ENCODE measurements around the gene OR10G7.

- no peak for TF ChIP-seq CTCF (IDR thresholded peaks at IDR 0.05)
- TF ChIP-seq, protein P1, sequence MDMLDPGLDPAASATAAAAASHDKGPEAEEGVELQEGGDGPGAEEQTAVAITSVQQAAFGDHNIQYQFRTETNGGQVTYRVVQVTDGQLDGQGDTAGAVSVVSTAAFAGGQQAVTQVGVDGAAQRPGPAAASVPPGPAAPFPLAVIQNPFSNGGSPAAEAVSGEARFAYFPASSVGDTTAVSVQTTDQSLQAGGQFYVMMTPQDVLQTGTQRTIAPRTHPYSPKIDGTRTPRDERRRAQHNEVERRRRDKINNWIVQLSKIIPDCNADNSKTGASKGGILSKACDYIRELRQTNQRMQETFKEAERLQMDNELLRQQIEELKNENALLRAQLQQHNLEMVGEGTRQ (CRISPR knock-in tag; IDR thresholded peaks at IDR 0.05) = no peak
- TF ChIP-seq, protein P2, sequence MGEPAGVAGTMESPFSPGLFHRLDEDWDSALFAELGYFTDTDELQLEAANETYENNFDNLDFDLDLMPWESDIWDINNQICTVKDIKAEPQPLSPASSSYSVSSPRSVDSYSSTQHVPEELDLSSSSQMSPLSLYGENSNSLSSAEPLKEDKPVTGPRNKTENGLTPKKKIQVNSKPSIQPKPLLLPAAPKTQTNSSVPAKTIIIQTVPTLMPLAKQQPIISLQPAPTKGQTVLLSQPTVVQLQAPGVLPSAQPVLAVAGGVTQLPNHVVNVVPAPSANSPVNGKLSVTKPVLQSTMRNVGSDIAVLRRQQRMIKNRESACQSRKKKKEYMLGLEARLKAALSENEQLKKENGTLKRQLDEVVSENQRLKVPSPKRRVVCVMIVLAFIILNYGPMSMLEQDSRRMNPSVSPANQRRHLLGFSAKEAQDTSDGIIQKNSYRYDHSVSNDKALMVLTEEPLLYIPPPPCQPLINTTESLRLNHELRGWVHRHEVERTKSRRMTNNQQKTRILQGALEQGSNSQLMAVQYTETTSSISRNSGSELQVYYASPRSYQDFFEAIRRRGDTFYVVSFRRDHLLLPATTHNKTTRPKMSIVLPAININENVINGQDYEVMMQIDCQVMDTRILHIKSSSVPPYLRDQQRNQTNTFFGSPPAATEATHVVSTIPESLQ (CRISPR knock-in tag; IDR thresholded peaks at IDR 0.05) = no peak
- TF ChIP-seq, protein P3, sequence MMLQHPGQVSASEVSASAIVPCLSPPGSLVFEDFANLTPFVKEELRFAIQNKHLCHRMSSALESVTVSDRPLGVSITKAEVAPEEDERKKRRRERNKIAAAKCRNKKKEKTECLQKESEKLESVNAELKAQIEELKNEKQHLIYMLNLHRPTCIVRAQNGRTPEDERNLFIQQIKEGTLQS (CRISPR knock-in tag; conservative IDR thresholded peaks at IDR 0.05) = no peak
- TF ChIP-seq, protein P4, sequence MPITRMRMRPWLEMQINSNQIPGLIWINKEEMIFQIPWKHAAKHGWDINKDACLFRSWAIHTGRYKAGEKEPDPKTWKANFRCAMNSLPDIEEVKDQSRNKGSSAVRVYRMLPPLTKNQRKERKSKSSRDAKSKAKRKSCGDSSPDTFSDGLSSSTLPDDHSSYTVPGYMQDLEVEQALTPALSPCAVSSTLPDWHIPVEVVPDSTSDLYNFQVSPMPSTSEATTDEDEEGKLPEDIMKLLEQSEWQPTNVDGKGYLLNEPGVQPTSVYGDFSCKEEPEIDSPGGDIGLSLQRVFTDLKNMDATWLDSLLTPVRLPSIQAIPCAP (CRISPR knock-in tag; IDR thresholded peaks at IDR 0.05) = no peak
- no peak for TF ChIP-seq ZNF121 (CRISPR knock-in tag; IDR thresholded peaks at IDR 0.05)
- no peak for TF ChIP-seq ZNF263 (CRISPR knock-in tag; IDR thresholded peaks at IDR 0.05; ENCODE audit: low read depth)
- TF ChIP-seq USF1 (CRISPR knock-in tag; IDR thresholded peaks at IDR 0.05) = no peak
- TF ChIP-seq, protein P5, sequence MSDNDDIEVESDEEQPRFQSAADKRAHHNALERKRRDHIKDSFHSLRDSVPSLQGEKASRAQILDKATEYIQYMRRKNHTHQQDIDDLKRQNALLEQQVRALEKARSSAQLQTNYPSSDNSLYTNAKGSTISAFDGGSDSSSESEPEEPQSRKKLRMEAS (CRISPR knock-in tag; IDR thresholded peaks at IDR 0.05) = no peak
- no peak for TF ChIP-seq ZNF416 (CRISPR knock-in tag; IDR thresholded peaks at IDR 0.05)
Measured at GRCh38 chr11:124080327-124081001, 39.3 kb upstream of the OR10G7 start.

All from WTC11 (cell line).